ENCODE measurements around the gene FAM83G. TPM values are rescaled to one million over a fixed set of nuclear protein-coding genes. Genes with fewer than 3 reads are reported as not detected.

FAM83G gene
- total and polyA plus RNA-seq, 2 donors (not counting 1 experiment from before 2014, with no cell fraction given) = 2.4 to 6.3 TPM

- no peaks in the 10 kb centered on the region for H4K20me1 ChIP-seq (ENCODE audit: control insufficient read depth, extremely low read depth, insufficient read depth, low read length)
- H3K36me3 ChIP-seq (ENCODE audit: control insufficient read depth, insufficient read depth, low read length) = no peaks in the 10 kb centered on the region
- H3K9ac ChIP-seq (ENCODE audit: insufficient read depth, low read length) = no peak overlapping the region
- H3K9me3 ChIP-seq (ENCODE audit: control insufficient read depth, insufficient read depth, low read depth, low read length) = no peaks in the 10 kb centered on the region
- no peaks in the 10 kb centered on the region for H3K4me1 ChIP-seq (ENCODE audit: control insufficient read depth, extremely low read depth, insufficient read depth, low read length)
- no peak overlapping the region for H3K4me3 ChIP-seq (replicated peaks in 1 of 4; ENCODE audit: control extremely low read depth in 1 of 4, insufficient read depth in 1 of 4, low read depth in 3 of 4, low read length in 4 of 4)
- H3K79me2 ChIP-seq (ENCODE audit: control insufficient read depth, insufficient read depth, low read length) = no peaks in the 10 kb centered on the region
- TF ChIP-seq, protein P1, sequence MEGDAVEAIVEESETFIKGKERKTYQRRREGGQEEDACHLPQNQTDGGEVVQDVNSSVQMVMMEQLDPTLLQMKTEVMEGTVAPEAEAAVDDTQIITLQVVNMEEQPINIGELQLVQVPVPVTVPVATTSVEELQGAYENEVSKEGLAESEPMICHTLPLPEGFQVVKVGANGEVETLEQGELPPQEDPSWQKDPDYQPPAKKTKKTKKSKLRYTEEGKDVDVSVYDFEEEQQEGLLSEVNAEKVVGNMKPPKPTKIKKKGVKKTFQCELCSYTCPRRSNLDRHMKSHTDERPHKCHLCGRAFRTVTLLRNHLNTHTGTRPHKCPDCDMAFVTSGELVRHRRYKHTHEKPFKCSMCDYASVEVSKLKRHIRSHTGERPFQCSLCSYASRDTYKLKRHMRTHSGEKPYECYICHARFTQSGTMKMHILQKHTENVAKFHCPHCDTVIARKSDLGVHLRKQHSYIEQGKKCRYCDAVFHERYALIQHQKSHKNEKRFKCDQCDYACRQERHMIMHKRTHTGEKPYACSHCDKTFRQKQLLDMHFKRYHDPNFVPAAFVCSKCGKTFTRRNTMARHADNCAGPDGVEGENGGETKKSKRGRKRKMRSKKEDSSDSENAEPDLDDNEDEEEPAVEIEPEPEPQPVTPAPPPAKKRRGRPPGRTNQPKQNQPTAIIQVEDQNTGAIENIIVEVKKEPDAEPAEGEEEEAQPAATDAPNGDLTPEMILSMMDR (conservative IDR thresholded peaks at IDR 0.05 in 1 of 2, IDR thresholded peaks at IDR 0.05 in 1 of 2; ENCODE audit: low read depth in 1 of 2, low read length in 2 of 2) = no peak
- TF ChIP-seq EZH2 (IDR thresholded peaks at IDR 0.05; ENCODE audit: low read length, missing control alignments) = no peak
- no peak for DNase-seq (ENCODE audit: low read depth in 2 of 2)
- no peak overlapping the region for H2AFZ ChIP-seq (ENCODE audit: low read length)
- no peaks in the 10 kb centered on the region for H3K27me3 ChIP-seq (ENCODE audit: control insufficient read depth, insufficient read depth, low read length)
- no peak overlapping the region for H3K27ac ChIP-seq (ENCODE audit: insufficient read depth, low read length)
- no peak overlapping the region for H3K4me2 ChIP-seq (ENCODE audit: extremely low read depth, insufficient read depth, low read length)
These were observed 13.4 kb upstream of the FAM83G start for GRCh38 chr17:19017804-19018599.

DNA sequence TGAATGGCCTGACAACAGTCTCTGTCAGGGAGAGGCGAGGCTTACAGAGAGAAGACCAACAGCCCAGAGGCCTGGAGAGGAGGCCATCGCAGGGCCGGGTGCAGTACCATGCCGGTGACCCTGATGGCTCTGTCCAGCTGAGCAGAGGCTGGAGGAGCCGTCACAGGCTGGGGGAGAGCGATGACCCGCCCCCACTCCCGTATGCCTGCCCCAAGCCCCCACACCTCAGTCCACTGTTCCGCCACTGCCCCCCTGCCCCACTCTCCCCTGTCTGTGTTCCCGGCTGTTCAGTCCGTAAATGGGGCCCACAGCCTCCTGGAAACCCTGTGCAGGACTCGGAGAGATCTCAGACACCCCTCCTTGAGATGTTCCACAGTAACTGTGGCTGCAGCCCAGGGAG lies 12.8 kb upstream of the FAM83G start:
- no peak for TF ChIP-seq EZH2 (IDR thresholded peaks at IDR 0.05; ENCODE audit: low read length, missing control alignments)
- TF ChIP-seq, protein P1 (conservative IDR thresholded peaks at IDR 0.05 in 1 of 2, IDR thresholded peaks at IDR 0.05 in 1 of 2; ENCODE audit: low read depth in 1 of 2, low read length in 2 of 2) = no peak
- Histone ChIP-seq H3K27ac (ENCODE audit: insufficient read depth, low read length) (no peak overlapping the region), H3K79me2 (ENCODE audit: control insufficient read depth, insufficient read depth, low read length) (no peaks in the 10 kb centered on the region), H3K4me1 (ENCODE audit: control insufficient read depth, extremely low read depth, insufficient read depth, low read length) (no peaks in the 10 kb centered on the region), H3K9ac (ENCODE audit: insufficient read depth, low read length) (no peak overlapping the region), H3K4me3 (replicated peaks in 1 of 4; ENCODE audit: control extremely low read depth in 1 of 4, insufficient read depth in 1 of 4, low read depth in 3 of 4, low read length in 4 of 4) (no peak overlapping the region), H2AFZ (ENCODE audit: low read length) (no peak overlapping the region), H3K4me2 (ENCODE audit: extremely low read depth, insufficient read depth, low read length) (no peak overlapping the region), H3K36me3 (ENCODE audit: control insufficient read depth, insufficient read depth, low read length) (no peaks in the 10 kb centered on the region), H3K9me3 (ENCODE audit: control insufficient read depth, insufficient read depth, low read depth, low read length) (no peaks in the 10 kb centered on the region), H4K20me1 (ENCODE audit: control insufficient read depth, extremely low read depth, insufficient read depth, low read length) (no peaks in the 10 kb centered on the region), H3K27me3 (ENCODE audit: control insufficient read depth, insufficient read depth, low read length) (no peaks in the 10 kb centered on the region)
- no peak for DNase-seq (ENCODE audit: low read depth in 2 of 2)

GRCh38 chr17:19016881-19017280 lies 12.3 kb upstream of the FAM83G start:
- H3K27ac ChIP-seq (ENCODE audit: insufficient read depth, low read length) = no peak overlapping the region
- H4K20me1 ChIP-seq (ENCODE audit: control insufficient read depth, extremely low read depth, insufficient read depth, low read length) = no peaks in the 10 kb centered on the region
- no peak for TF ChIP-seq EZH2 (IDR thresholded peaks at IDR 0.05; ENCODE audit: low read length, missing control alignments)
- TF ChIP-seq, protein P1 (conservative IDR thresholded peaks at IDR 0.05 in 1 of 2, IDR thresholded peaks at IDR 0.05 in 1 of 2; ENCODE audit: low read depth in 1 of 2, low read length in 2 of 2) = no peak
- H3K4me1 ChIP-seq (ENCODE audit: control insufficient read depth, extremely low read depth, insufficient read depth, low read length) = no peaks in the 10 kb centered on the region
- H3K9ac ChIP-seq (ENCODE audit: insufficient read depth, low read length) = no peak overlapping the region
- DNase-seq (ENCODE audit: low read depth in 2 of 2) = no peak
- H3K27me3 ChIP-seq (ENCODE audit: control insufficient read depth, insufficient read depth, low read length) = no peaks in the 10 kb centered on the region
- no peak overlapping the region for H2AFZ ChIP-seq (ENCODE audit: low read length)
- no peaks in the 10 kb centered on the region for H3K9me3 ChIP-seq (ENCODE audit: control insufficient read depth, insufficient read depth, low read depth, low read length)
- no peak overlapping the region for H3K4me3 ChIP-seq (replicated peaks in 1 of 4; ENCODE audit: control extremely low read depth in 1 of 4, insufficient read depth in 1 of 4, low read depth in 3 of 4, low read length in 4 of 4)
- H3K79me2 ChIP-seq (ENCODE audit: control insufficient read depth, insufficient read depth, low read length) = no peaks in the 10 kb centered on the region
- no peaks in the 10 kb centered on the region for H3K36me3 ChIP-seq (ENCODE audit: control insufficient read depth, insufficient read depth, low read length)
- no peak overlapping the region for H3K4me2 ChIP-seq (ENCODE audit: extremely low read depth, insufficient read depth, low read length)

Measured in fibroblast of lung (primary cell).